LNCAP (cell line): ENCODE results near the gene USO1.

ENCODE experiments used
- CTCF ChIP-seq: fragments of 450-650 bp; IDR thresholded peaks from 2 replicates; pipeline ENCODE4 v1.5.1; 2017; ENCODE audit warnings: mild to moderate bottlenecking

USO1 gene

DNA sequence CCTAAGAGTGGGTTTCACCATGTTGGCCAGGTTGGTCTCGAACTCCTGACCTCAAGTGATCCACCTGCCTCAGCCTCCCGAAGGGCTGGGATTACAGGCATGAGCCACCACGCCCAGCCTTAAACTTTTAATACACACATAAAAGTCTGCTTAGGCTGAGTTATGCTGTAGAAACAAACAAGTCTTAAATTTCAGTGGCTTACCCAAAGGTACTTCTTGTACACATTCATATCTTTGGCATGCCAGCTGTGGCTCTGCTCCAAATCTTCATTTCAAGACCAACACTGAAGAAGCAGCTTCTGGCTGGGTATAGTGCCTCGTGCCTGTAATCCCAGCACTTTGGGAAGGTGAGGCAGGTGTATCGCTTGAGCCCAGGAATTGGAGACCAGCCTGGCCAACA is 97.6 kb downstream of the USO1 start:
- TF ChIP-seq CTCF = no peak

DNA sequence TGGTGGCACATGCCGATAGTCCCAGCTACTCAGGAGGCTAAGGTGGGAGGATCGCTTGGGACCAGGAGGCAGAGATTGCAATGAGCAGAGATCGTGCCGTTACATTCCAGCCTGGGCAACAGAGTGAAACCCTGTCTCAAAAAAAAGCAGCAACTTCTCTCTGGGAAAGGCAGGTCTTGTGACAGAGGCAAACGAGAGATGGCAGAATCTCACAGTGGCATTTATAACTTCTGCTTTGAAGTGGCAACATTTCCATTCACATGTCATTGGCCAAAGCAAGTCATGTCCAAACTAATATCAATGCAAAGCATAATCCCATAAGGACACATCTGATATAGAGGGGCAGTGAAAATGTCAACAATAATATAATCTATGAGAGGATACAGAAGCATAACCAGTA is 98.0 kb downstream of the USO1 start:
- TF ChIP-seq CTCF = no peak

DNA sequence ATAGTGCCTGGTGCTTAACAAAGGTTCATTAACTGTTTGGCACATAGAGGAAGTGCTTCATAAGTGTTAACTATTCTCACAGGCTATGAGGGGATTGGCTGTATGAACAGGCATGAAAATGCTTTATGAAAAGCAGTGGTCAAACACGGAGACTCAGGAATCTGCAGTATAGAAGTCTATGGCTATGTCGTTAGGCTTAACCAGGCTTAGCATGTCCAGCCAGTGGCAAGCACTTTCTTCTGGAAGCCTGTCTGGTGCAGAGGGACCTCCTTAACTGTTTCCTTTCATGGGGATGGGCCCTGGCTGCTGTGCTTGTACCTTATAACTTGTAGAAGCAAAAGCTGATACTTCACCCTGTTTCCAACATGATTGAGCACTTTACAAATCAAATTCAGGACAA is 99.4 kb downstream of the USO1 start:
- TF ChIP-seq CTCF = no peak

DNA sequence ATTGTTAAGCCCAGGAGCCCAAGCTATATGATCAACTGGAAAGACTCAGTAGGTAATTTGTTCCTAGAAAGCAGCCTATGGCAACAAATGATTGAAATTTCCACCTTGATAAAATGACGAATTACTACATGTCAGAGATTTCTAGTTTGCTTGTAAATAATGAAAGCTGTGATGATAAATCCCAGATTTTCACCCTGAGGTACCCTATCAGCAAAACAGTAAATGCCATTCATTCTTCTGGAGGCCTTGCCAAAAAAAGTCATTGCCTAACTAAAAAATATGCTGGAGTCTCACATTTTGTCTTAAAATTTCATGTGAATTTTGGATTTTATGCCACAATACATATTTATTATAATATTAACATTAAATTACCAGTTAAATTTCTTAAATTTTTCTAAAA is 106.5 kb downstream of the USO1 start:
- no peak for TF ChIP-seq CTCF

DNA sequence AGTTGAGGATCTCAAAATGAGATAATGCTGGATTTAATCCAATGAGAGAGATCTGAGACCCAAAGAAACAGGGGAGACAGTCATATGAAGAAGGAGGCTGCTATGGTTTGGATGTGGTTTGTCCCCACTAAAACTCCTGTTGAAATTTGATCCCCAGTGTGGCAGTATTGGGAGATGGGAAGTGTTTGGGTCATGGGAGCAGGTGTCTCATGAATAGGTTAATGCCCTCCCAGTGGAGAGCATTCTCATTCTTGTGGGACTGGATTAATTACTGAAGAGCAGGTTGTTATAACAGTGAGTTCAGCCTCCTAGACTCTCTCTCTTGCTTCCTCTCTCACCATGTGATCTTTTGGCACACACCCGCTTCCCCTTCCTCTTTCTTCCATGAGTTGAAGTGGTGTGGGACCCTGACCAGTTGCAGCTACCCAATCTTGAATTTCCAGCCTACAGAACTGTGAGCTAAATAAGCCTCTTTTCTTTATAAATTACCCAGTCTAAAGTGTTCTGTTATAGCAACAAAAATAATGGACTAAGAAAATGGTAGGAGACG is 107.6 kb downstream of the USO1 start:
- TF ChIP-seq CTCF = no peak

DNA sequence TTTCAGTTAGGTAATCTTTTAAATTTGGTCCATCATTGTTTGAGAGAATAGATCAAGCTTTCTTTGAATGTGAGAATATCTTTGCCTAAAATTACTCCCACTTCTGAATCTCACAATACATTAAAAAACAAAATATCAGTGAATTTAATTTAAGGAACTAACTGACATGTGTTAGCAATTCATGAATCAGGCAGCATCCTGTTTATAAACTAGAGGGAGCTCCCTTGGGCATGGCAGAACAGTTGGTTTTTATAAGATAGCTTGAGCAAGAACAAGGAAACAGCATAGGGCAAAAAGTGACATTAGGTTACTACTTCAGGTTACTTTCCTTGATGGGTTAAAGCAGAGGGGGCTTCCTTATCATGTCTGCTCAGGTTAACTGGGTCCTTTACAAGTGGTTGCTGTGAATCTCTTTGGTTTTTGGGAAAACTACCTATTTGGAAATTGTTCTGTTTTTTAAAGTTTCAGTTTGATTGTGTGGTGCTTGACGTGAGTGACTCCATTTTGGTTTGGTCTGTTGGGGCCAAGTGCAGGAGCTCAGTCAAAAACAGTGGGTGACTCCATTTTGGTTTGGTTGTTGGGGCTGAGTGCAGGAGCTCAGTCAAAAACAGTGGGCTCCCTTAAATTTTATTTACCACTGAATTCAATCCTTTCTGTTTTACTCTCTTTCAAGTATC is 109.9 kb downstream of the USO1 start:
- no peak for TF ChIP-seq CTCF

- no peak for TF ChIP-seq CTCF
These were observed 110.4 kb downstream of the USO1 start for GRCh38 chr4:75834772-75835154.
